ENCODE data around the gene PBRM1.

- TF ChIP-seq FOS (IDR thresholded peaks at IDR 0.05; ENCODE audit: borderline replicate concordance, insufficient read depth, low read length) (no peak), CTCF (IDR thresholded peaks at IDR 0.05; ENCODE audit: extremely low read depth in 1 of 2, insufficient read depth in 1 of 2, low read depth in 1 of 2, low read length in 2 of 2) (no peak), JUN (IDR thresholded peaks at IDR 0.05; ENCODE audit: borderline replicate concordance, insufficient read depth, insufficient read length, low read depth) (no peak), POLR2A (IDR thresholded peaks at IDR 0.05; ENCODE audit: low read depth, low read length) (no peak), GATA2 (IDR thresholded peaks at IDR 0.05; ENCODE audit: insufficient read depth, insufficient read length, low read depth, low read length) (no peak), MYC (IDR thresholded peaks at IDR 0.05; ENCODE audit: low read depth, low read length) (no peak)
Measured at GRCh38 chr3:52724511-52724910, 38.8 kb upstream of the PBRM1 start.
